IPS-18c (cell line): ENCODE measurements around the gene ATAD3B.
"Not testable (repeated sequence)": the region's sequence is repeated elsewhere in the genome, so short reads cannot be mapped to it uniquely, and the experiment has no call there.

ENCODE experiments used
- H3K4me3 ChIP-seq: 2 replicates; pipeline ENCODE4 v1.7.0; 2013; ENCODE audit warnings: low read depth, mild to moderate bottlenecking, low read length, moderate library complexity; ENCODE audit not compliant: insufficient read depth
- H3K9me3 ChIP-seq: one replicate; pipeline ENCODE4 v1.6.1; 2013; ENCODE audit warnings: mild to moderate bottlenecking, low read length, moderate library complexity; ENCODE audit not compliant: control insufficient read depth, insufficient read depth

ATAD3B gene

GRCh38 chr1:1440262-1441001 lies 31.1 kb upstream of the ATAD3B start:
- Histone ChIP-seq H3K9me3 (no peaks in the 10 kb centered on the region), H3K4me3 (no peak overlapping the region)

- H3K4me3 ChIP-seq = no peak overlapping the region
- H3K9me3 ChIP-seq = no peaks in the 10 kb centered on the region
Observed at GRCh38 chr1:1441002-1441888, 30.3 kb upstream of the ATAD3B start.

GRCh38 chr1:1442069-1442770 lies 29.3 kb upstream of the ATAD3B start:
- no peak overlapping the region for H3K4me3 ChIP-seq
- H3K9me3 ChIP-seq = no peaks in the 10 kb centered on the region

GRCh38 chr1:1446631-1447030 lies 24.9 kb upstream of the ATAD3B start:
- H3K4me3 ChIP-seq, H3K9me3 ChIP-seq: not testable (repeated sequence)

GRCh38 chr1:1449099-1449739 lies 22.3 kb upstream of the ATAD3B start, which contains the start of gene ATAD3C:
Gene ATAD3C (plus strand): TSS chr1:1449689. CDS start chr1:1450684, 995 bp downstream.
- H3K4me3 ChIP-seq = no peak within 1 kb of the TSS
- H3K9me3 ChIP-seq = no peaks in the 10 kb centered on the region

- not testable (repeated sequence) for H3K9me3 ChIP-seq, H3K4me3 ChIP-seq
Observed at GRCh38 chr1:1450616-1451015, 20.9 kb upstream of the ATAD3B start.

- Histone ChIP-seq H3K9me3 (no peaks in the 10 kb centered on the region), H3K4me3 (no peak overlapping the region)
Observed at GRCh38 chr1:1451696-1452364, 19.7 kb upstream of the ATAD3B start.

GRCh38 chr1:1452365-1452739 lies 19.2 kb upstream of the ATAD3B start:
- not testable (repeated sequence) for H3K9me3 ChIP-seq, H3K4me3 ChIP-seq

- H3K4me3 ChIP-seq = no peak overlapping the region
- no peaks in the 10 kb centered on the region for H3K9me3 ChIP-seq
Observed at GRCh38 chr1:1452882-1453281, 18.7 kb upstream of the ATAD3B start.

GRCh38 chr1:1454286-1455056 lies 17.1 kb upstream of the ATAD3B start:
- not testable (repeated sequence) for H3K4me3 ChIP-seq, H3K9me3 ChIP-seq

- no peaks in the 10 kb centered on the region for H3K9me3 ChIP-seq
- no peak overlapping the region for H3K4me3 ChIP-seq
Observed at GRCh38 chr1:1455366-1455884, 16.1 kb upstream of the ATAD3B start.

- not testable (repeated sequence) for H3K9me3 ChIP-seq, H3K4me3 ChIP-seq
Observed at GRCh38 chr1:1455934-1456333, 15.6 kb upstream of the ATAD3B start.

GRCh38 chr1:1456683-1457255 lies 14.8 kb upstream of the ATAD3B start:
- H3K4me3 ChIP-seq, H3K9me3 ChIP-seq: not testable (repeated sequence)

GRCh38 chr1:1459156-1459555 lies 12.4 kb upstream of the ATAD3B start:
- H3K9me3 ChIP-seq, H3K4me3 ChIP-seq: not testable (repeated sequence)

- H3K4me3 ChIP-seq, H3K9me3 ChIP-seq: not testable (repeated sequence)
Observed at GRCh38 chr1:1459711-1460110, 11.9 kb upstream of the ATAD3B start.
